Islet precursor cell (in vitro differentiated cells): ENCODE data around the gene TAF11L14.
"Not testable (repeated sequence)": the region's sequence is repeated elsewhere in the genome, so short reads cannot be mapped to it uniquely, and the experiment has no call there.

ENCODE experiments used
- DNase-seq: peaks from one replicate; pipeline ENCODE4 v3.0.0-alpha.2; 2018

Gene TAF11L14

GRCh38 chr5:17634160-17634559 is at the start of gene TAF11L14:
TSS of gene TAF11L14 (plus strand) at chr5:17634460.
- no peak for DNase-seq

DNA sequence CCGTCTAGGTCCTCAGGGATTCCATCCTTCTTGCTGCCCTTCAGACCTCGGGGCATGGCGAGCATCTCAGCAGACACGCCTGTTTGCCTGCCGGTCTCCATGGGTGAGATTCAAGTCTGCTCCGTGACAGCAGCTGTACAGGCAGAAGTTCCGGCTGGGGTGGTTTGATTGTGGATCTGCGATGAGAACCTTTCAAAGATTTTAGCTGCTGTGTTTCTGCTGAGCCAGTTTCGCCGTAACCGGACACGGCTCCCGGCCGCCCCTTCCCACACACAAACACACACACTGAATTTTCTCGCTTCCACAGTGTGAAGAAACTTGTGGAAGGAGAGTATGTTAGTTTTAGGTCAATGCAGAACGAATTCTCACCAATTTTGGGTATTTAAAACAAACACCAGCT is 48.6 kb upstream of the TAF11L14 start, which contains the start of gene TAF11L7:
TAF11L7 (minus strand) TSS at position 101 of the 400 bp plus-strand sequence.
- DNase-seq, result not testable (repeated sequence)

- not testable (repeated sequence) for DNase-seq
Observed at GRCh38 chr5:17590860-17591259, 43.4 kb upstream of the TAF11L14 start, which contains the start of gene TAF11L8. TSS of gene TAF11L8 (minus strand) at chr5:17590960.

DNA sequence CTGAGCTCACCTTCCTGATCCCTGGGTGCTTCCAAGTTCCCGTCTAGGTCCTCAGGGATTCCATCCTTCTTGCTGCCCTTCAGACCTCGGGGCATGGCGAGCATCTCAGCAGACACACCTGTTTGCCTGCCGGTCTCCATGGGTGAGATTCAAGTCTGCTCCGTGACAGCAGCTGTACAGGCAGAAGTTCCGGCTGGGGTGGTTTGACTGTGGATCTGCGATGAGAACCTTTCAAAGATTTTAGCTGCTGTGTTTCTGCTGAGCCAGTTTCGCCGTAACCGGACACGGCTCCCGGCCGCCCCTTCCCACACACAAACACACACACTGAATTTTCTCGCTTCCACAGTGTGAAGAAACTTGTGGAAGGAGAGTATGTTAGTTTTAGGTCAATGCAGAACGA is 40.0 kb upstream of the TAF11L14 start, which contains the start of gene TAF11L9:
TAF11L9 (minus strand) TSS at position 140 of the 400 bp plus-strand sequence.
- not testable (repeated sequence) for DNase-seq

GRCh38 chr5:17597728-17598127 is 36.5 kb upstream of the TAF11L14 start, which contains the start of gene TAF11L10:
TSS of gene TAF11L10 (minus strand) at chr5:17597828.
- not testable (repeated sequence) for DNase-seq

GRCh38 chr5:17603880-17604279 is 30.4 kb upstream of the TAF11L14 start, which contains the start of gene TAF11L11:
TSS of gene TAF11L11 (plus strand) at chr5:17604183.
- DNase-seq, result not testable (repeated sequence)

GRCh38 chr5:17604951-17605350 is 29.3 kb upstream of the TAF11L14 start:
- no peak for DNase-seq

- not testable (repeated sequence) for DNase-seq
Observed at GRCh38 chr5:17607461-17607860, 26.8 kb upstream of the TAF11L14 start.

- not testable (repeated sequence) for DNase-seq
Observed at GRCh38 chr5:17610092-17610491, 24.2 kb upstream of the TAF11L14 start, which contains the start of gene TAF11L12. TSS of gene TAF11L12 (plus strand) at chr5:17610392.

GRCh38 chr5:17614872-17615605 is 19.2 kb upstream of the TAF11L14 start:
- no peak for DNase-seq

GRCh38 chr5:17619354-17619753 is 14.9 kb upstream of the TAF11L14 start:
- DNase-seq, result no peak

DNA sequence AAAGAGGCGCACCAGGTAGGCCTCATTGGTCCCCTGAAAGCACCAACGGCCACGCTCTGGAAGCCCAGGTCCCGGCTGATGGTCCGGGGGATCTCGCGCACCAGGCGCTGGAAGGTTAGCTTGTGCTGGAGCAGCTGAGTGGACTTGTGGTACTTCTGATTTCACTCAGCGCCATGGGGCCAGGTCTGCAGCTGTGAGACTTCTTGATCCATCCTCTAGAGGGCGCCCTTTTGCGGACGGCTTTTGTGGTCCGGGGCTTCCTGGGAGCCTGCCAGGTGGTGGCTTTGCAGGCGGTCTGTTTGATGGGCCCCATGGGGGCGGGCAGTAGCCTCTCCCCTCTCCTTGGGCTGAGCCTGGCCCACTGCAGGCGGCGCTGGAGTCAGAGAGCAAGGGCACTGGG is 13.6 kb upstream of the TAF11L14 start:
- no peak for DNase-seq

DNA sequence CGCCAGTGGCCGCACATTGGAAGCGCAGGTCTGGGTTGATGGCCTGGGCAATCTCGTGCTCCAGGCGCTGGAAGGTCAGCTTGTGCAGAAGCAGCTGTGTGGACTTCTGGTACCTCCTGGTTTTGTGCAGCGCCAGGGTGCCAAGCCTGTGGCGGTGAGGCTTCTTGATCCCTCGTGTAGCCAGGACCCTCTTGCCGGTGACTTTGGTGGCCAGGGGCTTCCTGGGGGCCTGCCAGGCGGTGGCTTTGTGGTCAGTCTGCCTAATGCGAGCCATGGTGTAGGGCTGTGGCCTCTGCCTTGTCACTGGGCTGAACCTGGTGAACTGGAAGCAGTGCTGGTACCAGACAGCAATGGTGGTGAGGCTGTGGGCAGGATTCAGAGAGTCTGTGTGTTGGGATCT is 8.6 kb upstream of the TAF11L14 start:
- no peak for DNase-seq

DNA sequence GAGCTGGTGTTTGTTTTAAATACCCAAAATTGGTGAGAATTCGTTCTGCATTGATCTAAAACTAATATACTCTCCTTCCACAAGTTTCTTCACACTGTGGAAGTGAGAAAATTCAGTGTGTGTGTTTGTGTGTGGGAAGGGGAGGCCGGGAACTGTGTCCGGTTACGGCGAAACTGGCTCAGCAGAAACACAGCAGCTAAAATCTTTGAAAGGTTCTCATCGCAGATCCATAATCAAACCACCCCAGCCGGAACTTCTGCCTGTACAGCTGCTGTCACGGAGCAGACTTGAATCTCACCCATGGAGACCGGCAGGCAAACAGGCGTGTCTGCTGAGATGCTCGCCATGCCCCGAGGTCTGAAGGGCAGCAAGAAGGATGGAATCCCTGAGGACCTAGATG is 2.5 kb upstream of the TAF11L14 start, which contains the start of gene TAF11L13:
TAF11L13 (plus strand) TSS at position 301 of the 400 bp plus-strand sequence.
- not testable (repeated sequence) for DNase-seq

DNA sequence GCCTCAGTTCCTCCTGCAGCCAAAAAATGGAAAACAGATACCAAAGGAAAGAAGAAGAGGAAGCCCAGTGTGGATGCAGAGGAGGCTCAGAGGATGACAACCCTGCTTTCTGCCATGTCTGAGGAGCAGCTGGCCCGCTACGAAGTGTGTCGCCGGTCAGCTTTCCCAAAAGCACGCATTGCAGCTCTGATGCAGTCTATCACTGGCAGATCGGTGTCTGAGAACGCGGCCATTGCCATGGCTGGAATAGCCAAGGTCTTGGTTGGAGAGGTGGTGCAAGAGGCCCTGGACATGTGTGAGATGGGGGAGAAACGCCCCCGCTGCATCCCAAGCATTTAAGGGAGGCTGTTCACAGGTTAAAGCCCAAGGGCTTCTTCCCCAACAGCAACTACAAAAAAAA is 15.0 kb downstream of the TAF11L14 start:
- not testable (repeated sequence) for DNase-seq

DNA sequence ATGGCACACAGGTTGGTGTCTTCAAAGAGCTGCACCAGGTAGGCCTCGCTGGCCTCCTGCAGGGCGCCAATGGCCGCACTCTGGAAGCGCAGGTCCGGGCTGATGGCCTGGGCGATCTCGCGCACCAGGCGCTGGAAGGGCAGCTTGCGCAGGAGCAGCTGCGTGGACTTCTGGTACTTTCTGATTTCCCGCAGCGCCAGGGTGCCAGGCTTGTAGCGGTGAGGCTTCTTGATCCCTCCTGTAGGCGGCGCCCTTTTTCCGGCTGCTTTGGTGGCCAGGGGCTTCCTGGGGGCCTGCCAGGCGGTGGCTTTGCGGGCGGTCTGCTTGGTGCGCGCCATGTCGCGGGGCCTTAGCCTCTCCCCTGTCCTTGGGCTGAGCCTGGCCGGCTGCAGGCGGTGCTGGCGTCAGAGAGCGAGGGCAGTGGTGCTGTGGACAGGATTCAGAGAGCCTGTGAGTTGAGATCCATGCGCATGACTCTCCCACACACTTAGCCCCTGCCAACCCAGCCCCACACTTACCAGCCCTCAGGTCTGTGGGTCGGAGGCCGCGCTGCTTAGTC is 21.0 kb downstream of the TAF11L14 start:
- not testable (repeated sequence) for DNase-seq

DNA sequence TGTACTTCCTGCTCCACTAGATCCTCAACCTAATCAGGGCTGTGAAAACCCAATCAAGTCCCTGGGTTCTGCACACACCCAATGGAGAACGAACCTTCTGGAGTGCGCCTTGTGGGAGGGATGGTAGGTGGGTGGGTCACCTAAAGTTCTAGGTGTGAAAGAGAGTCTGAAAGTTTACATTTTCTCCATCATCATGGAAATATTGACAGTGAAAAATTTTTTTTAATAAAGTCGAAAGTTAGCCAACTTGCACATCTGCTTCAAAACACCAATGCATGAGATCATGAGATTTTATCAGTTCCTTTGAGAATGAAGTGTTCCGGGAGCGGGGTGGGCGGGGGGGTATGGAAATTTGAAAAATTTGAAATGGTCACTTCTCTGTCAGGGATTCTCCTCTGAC is 21.7 kb downstream of the TAF11L14 start:
- DNase-seq, result no peak

- DNase-seq, result no peak
Observed at GRCh38 chr5:17663182-17663581, 28.9 kb downstream of the TAF11L14 start.

DNA sequence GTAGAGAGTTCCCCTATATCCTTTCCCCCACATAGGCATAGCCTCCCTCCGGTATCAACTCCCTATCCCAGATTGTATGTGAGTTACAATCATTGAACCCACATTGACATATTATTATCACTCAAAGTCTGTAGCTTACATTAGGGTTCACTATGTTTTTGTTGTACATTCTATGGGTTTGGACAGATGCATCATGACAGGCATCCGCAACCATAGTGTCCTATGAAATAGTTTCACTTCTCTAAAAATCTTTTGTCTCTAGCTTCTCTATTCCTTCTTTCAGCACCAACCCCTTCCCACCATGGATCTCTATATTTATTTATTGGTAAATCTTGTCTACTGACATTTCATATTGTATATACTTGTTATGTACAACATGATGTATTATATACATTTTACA is 31.6 kb downstream of the TAF11L14 start:
- DNase-seq, result no peak

GRCh38 chr5:17666726-17667235 is 32.5 kb downstream of the TAF11L14 start:
- no peak for DNase-seq

DNA sequence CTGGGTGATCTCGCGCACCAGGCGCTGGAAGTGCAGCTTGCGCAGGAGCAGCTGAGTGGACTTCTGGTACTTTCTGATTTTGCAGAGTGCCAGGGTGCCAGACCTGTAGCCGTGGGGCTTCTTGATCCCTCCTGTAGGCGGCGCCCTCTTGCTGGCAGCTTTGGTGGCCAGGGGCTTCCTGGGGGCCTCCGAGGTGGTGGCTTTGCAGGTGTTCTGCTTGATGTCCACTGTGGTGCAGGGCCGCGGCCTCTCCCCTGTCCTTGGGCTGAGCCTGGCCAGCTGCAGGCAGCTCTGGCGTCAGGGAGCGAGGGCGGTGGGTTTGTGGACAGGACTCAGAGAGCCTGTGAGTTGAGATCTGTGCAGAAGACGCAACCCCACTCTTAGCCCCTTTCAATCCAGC is 36.1 kb downstream of the TAF11L14 start:
- no peak for DNase-seq

GRCh38 chr5:17678751-17679324 is 44.6 kb downstream of the TAF11L14 start:
- no peak for DNase-seq

GRCh38 chr5:17679597-17680203 is 45.4 kb downstream of the TAF11L14 start:
- no peak for DNase-seq
